GM12801 (cell line): ENCODE results near the gene MRTFB.

ENCODE experiments used
- TF ChIP-seq, protein P1 (sequence below): IDR thresholded peaks from one replicate; pipeline ENCODE4 v1.5.1; 2011; ENCODE audit warnings: control low read depth; ENCODE audit not compliant: insufficient read length; ENCODE audit errors: extremely low read depth

MRTFB gene

DNA sequence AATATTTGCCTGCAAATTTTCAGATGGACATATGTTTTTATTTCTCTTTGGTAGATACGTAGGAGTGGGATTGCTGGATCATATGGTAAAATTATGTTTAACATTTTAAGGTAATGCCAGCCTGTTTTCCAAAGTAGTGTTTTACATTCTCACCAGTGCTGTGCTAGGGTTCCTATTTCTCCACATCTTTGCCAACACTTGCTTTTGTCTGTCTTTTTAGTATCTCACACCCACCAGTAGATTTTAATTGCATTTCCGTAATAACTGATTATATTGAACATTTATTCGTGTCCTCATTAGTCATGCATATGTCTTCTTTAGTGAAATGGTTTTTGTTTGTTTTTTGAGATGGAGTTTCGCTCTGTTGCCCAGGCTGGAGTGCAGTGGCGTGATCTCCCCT is 58.4 kb downstream of the MRTFB start:
- TF ChIP-seq, protein P1, sequence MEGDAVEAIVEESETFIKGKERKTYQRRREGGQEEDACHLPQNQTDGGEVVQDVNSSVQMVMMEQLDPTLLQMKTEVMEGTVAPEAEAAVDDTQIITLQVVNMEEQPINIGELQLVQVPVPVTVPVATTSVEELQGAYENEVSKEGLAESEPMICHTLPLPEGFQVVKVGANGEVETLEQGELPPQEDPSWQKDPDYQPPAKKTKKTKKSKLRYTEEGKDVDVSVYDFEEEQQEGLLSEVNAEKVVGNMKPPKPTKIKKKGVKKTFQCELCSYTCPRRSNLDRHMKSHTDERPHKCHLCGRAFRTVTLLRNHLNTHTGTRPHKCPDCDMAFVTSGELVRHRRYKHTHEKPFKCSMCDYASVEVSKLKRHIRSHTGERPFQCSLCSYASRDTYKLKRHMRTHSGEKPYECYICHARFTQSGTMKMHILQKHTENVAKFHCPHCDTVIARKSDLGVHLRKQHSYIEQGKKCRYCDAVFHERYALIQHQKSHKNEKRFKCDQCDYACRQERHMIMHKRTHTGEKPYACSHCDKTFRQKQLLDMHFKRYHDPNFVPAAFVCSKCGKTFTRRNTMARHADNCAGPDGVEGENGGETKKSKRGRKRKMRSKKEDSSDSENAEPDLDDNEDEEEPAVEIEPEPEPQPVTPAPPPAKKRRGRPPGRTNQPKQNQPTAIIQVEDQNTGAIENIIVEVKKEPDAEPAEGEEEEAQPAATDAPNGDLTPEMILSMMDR: no peak

DNA sequence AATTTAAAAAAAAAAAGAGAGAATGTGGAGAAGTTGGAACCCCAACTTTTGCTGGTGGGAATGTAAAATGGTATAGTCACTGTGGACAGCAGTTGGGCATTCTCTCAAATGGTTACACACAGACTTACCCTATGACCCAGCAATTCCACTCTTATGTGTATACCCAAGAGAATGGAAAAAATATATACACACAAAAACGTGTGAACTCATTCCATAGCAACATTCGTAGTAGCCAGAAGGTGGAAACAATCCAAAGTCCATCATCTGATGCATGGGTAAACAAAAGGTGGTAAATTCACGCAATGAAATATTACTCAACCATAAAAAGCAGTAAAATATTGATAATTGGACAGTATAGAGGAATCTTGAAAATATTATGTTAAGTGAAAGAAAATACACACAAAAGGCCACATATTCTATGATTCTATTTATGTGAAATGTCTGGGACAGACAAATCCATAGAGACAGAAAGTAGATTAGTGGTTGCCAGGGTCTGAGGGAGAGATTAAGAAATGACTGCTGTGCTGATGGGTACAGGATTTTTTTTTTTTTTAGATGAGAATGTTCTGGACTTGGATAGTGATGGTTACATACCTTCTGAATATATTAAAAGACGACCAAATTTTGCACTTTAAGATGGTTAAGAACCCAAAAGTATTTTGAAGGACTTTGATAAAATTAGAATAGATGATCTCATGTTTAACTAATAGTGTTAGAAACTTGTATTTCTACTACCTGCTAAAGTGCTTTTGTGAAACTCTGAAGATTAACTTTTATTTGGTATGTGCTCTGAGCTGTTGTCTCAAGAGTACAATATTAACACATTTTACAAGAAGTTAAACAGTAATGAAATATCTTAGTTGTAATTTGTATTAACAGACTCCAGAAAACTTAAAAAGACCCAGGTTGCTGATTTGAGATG is 60.9 kb downstream of the MRTFB start:
- TF ChIP-seq, protein P1: no peak

DNA sequence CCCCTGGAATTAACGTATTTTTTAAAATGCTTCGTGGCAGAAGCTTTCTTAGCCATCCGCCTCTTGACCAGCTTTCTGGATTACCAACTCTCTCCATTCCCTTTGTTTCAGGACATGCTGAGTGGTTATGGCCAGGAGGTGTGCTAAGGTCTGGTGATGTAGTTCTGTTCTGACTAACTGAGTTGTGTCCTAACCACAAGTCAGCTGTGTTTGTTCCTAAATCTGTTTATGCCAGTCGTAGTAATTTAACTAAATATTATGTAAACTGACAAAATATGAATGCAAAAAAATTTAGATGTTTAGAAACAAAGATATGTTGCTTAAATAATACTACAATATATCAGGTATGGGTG is 61.6 kb downstream of the MRTFB start:
- TF ChIP-seq, protein P1: no peak

DNA sequence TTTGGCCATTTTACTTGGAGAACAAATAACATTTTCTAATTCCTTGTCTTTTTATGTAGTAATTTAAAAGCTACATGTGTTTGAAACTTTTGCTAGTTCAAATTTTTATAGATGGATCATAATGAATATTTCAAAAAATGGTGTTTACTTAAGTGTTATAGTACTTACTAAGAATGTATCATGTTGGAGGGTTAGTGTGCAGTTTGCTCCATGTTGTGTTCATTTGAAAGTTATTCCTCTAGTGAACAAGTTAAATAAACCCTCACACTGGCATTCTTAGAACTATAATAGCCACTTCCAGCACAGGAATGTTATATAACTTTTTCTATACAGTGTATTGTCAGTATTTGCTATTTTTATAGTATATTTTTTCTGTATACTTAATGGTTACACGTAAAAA is 62.8 kb downstream of the MRTFB start:
- TF ChIP-seq, protein P1: no peak

DNA sequence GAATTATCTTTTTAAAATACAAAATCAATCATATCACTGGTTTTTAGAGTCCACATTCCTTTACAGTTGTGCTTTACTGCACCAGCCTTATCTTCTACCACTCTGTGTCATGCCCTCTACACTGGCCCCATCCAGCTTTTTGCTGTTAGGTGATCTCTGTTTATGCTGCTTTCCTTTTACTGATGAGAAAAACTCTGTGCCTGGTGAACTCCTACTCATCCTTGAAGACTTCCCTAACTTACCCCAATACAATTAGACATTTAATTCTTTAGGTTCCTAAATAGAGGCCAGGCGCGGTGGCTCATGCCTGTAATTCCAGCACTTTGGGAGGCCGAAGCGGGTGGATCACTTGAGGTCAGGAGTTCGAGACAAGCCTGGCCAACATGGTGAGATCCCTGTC is 64.6 kb downstream of the MRTFB start:
- TF ChIP-seq, protein P1: no peak

DNA sequence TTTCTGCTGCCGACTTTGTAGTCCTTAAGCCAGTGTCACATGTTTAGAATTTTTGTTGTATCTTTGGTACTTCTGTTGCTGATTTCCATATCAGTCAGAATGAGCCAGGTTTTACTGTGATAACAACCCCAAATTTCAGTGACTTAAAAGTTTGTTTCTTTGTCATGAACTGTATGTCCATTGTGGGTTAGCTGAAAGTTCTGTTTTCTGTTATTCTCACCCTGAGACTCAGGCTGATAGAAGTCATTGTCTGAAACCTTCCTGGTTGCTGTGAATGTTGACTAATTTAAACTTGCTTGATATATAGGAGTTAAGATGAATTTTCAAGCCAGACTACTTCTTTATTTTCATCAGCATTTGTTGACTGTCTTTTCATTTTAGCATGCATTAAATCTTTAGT is 68.8 kb downstream of the MRTFB start:
- TF ChIP-seq, protein P1: no peak

DNA sequence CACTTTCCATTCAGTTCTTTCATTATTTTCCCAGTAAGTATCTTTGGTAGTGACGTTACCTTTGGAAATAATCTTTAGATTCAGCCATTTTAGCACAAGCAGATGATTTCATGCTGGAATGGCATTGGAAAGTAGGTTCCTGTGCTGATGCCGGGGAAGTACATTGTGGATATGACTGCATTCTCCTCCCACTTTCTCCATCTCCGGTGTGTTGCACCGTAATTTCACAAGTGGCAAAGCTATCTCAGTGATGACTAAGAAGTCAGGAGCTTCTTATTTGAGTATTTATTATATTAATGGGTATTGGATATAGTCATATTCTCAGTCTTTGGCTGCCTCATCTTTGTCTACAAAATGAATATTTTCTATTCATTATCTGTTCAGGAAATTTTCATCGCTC is 69.8 kb downstream of the MRTFB start:
- TF ChIP-seq, protein P1: no peak
